Activated T-cell treated with anti-CD3 and anti-CD28 coated beads, Interleukin-2, amount 50 U/mL, for 24 hours (primary cell): ENCODE data around the gene NR1D1.

ENCODE experiments used
- DNase-seq: peaks from one replicate; pipeline ENCODE4 v3.0.0-alpha.2; 2020
- H3K27ac Mint-ChIP-seq: 2 replicates; pipeline ENCODE4 v1.8.0; 2020; ENCODE audit warnings: mild to moderate bottlenecking, mixed read lengths
- H3K27me3 Mint-ChIP-seq: 2 replicates; pipeline ENCODE4 v1.8.0; 2020; ENCODE audit warnings: mixed read lengths
- H3K36me3 Mint-ChIP-seq: 2 replicates; pipeline ENCODE4 v1.8.0; 2020; ENCODE audit warnings: low read depth, mixed read lengths
- H3K4me1 Mint-ChIP-seq: 2 replicates; pipeline ENCODE4 v1.8.0; 2020; ENCODE audit warnings: low read depth, mixed read lengths
- H3K4me3 Mint-ChIP-seq: 2 replicates; pipeline ENCODE4 v1.8.0; 2020; ENCODE audit warnings: mild to moderate bottlenecking, moderate library complexity, mixed read lengths
- H3K9me3 Mint-ChIP-seq: 2 replicates; pipeline ENCODE4 v1.8.0; 2020; ENCODE audit warnings: mixed read lengths

NR1D1 gene

DNA sequence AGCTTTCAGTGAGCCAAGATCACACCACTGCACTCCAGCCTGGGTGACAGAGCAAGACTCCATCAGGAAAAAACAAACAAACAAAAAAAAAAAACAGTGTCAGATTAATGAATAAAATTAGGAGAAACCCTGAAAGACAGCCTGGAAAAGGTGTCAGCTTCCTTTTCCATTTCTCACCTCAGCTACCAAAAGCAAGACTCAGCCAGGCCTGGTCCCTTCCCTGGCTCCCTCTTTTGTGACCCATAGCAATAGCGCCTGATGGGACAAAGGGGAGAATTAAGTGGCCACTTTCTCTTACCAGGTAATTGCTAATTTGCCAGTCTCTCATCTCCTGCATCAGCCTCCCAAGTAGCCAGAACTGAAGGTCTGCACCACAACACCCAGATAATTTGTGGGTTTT lies 41.5 kb downstream of the NR1D1 start:
- Mint-ChIP-seq H3K4me1 (peaks cover 21% of the 10 kb centered on the region), H3K36me3 (peaks cover 4% of the 10 kb centered on the region), H3K27me3 (no peaks in the 10 kb centered on the region), H3K27ac (no peak overlapping the region), H3K9me3 (no peaks in the 10 kb centered on the region), H3K4me3 (no peak overlapping the region)
- DNase-seq = no peak

DNA sequence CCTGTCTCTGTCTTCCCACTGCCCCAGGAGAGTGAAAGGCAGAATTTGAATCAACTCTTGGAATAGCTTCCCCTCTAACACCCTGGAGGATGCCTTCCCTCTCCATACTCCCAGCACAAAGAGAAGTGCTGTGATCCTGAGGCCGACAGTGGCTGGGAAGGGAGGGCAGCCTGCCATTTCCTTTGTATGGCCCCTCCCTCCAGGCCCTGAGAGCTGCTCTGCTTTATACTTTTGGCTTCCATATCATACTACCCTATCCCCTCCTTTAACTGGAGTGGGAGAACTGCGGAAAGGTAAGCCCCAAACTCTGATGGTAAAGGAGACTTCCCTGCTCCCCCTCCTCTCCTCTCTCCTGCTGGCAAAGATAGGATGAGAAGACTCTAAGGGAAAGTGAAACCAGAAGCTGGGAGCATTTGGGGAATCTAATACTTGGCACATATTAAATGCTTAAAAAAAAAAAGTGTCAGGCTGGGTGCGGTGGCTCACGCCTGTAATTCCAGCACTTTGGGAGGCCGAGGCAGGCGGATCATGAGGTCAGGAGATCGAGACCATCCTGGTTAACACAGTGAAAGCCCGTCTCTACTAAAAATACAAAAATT lies 42.1 kb downstream of the NR1D1 start:
- no peak for DNase-seq
- H3K9me3 Mint-ChIP-seq = no peaks in the 10 kb centered on the region
- H3K36me3 Mint-ChIP-seq = peaks cover 9% of the 10 kb centered on the region
- peaks cover 19% of the 10 kb centered on the region for H3K4me1 Mint-ChIP-seq
- no peak overlapping the region for H3K4me3 Mint-ChIP-seq
- no peak overlapping the region for H3K27ac Mint-ChIP-seq
- H3K27me3 Mint-ChIP-seq = no peaks in the 10 kb centered on the region

DNA sequence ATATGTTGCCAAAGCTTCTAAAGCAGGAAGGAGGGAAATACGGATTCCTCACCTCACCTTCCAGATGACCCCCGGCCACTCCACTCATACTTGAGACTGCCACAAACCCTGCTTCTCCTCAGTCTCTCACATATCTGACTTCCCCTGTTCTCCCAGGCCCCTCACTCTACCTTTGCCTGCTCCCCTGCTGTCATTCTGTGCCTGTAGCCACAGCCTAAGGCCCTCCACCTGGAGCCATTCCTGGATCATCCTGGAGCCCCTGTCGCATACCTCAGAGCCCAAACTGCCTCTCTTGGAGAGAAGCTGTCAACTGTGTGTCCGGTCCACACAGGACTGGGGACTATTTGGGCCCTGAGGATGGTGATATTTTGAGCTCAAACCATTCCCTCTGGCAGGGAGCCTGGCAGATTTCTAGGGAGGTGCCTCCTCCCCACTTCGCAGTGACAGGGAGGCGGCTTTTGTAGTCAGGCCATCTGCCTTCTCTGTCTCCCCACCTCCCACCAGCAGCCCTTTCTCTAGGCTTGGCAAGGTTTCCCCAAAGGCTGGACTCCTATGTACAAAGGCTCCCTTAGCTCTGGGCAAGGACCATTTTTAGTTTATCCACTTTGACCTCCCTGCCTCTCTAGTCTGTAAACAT lies 43.9 kb downstream of the NR1D1 start:
- no peak for DNase-seq
- Mint-ChIP-seq H3K4me1 (peaks cover 22% of the 10 kb centered on the region), H3K4me3 (no peak overlapping the region), H3K9me3 (no peaks in the 10 kb centered on the region), H3K36me3 (peaks cover 27% of the 10 kb centered on the region), H3K27ac (no peak overlapping the region), H3K27me3 (no peaks in the 10 kb centered on the region)
